ENCODE measurements around the gene EPS15.

GRCh38 chr1:51444534-51445192, 74.4 kb downstream of the EPS15 start:
- TF ChIP-seq CTCF (IDR thresholded peaks at IDR 0.05) (no peak), POLR2AphosphoS5 (IDR thresholded peaks at IDR 0.05) (no peak), POLR2A (IDR thresholded peaks at IDR 0.05) (no peak), EP300 (IDR thresholded peaks at IDR 0.05) (no peak)

Measured in stomach (tissue), 4 donors.